HG02943 (cell line): ENCODE data around the gene HMGN4.
A peak's percentile ranks its signal among the peaks of the same experiment; 100 is the strongest.
"Not testable (repeated sequence)": the region's sequence is repeated elsewhere in the genome, so short reads cannot be mapped to it uniquely, and the experiment has no call there.

Source experiments
- ATAC-seq: cut with Tn5 transposase; IDR thresholded peaks from one replicate; pipeline ENCODE4 v1.9.1; 2021; ENCODE audit warnings: mild to moderate bottlenecking, low read depth, moderate library complexity; ENCODE audit not compliant: unreplicated experiment

Gene HMGN4

GRCh38 chr6:26537846-26538571 lies at the start of gene HMGN4:
HMGN4 (plus strand) TSS chr6:26538366; CDS start chr6:26545207, 6,841 bp downstream.
- ATAC-seq: peak; percentile 49

- no peak for ATAC-seq
Observed at GRCh38 chr6:26489996-26490964, 47.9 kb upstream of the HMGN4 start.

GRCh38 chr6:26491604-26492003 lies 46.6 kb upstream of the HMGN4 start:
- ATAC-seq: no peak

- no peak for ATAC-seq
Observed at GRCh38 chr6:26493258-26493657, 44.9 kb upstream of the HMGN4 start.

- no peak for ATAC-seq
Observed at GRCh38 chr6:26494117-26494516, 44.0 kb upstream of the HMGN4 start.

- no peak for ATAC-seq
Observed at GRCh38 chr6:26495281-26495680, 42.9 kb upstream of the HMGN4 start.

- ATAC-seq: no peak
Observed at GRCh38 chr6:26497610-26498009, 40.6 kb upstream of the HMGN4 start.

GRCh38 chr6:26500102-26500501 lies 38.1 kb upstream of the HMGN4 start, which contains the start of gene BTN1A1:
BTN1A1 (plus strand) TSS chr6:26500303; CDS start chr6:26501287, 984 bp downstream.
- no peak for ATAC-seq

GRCh38 chr6:26501482-26501986 lies 36.6 kb upstream of the HMGN4 start:
- no peak for ATAC-seq

GRCh38 chr6:26502165-26502564 lies 36.0 kb upstream of the HMGN4 start:
- ATAC-seq: no peak

- ATAC-seq: no peak
Observed at GRCh38 chr6:26502626-26503025, 35.5 kb upstream of the HMGN4 start.

GRCh38 chr6:26507658-26508057 lies 30.5 kb upstream of the HMGN4 start:
- no peak for ATAC-seq

- ATAC-seq: not testable (repeated sequence)
Observed at GRCh38 chr6:26511033-26511432, 27.1 kb upstream of the HMGN4 start.

- no peak for ATAC-seq
Observed at GRCh38 chr6:26514984-26515383, 23.2 kb upstream of the HMGN4 start.

- no peak for ATAC-seq
Observed at GRCh38 chr6:26516481-26517427, 21.4 kb upstream of the HMGN4 start.

GRCh38 chr6:26519359-26519758 lies 18.8 kb upstream of the HMGN4 start:
- ATAC-seq: no peak

GRCh38 chr6:26520237-26520849 lies 17.8 kb upstream of the HMGN4 start:
- ATAC-seq: peak; percentile 36

GRCh38 chr6:26520850-26521599 lies 17.1 kb upstream of the HMGN4 start:
- peak; percentile 70 for ATAC-seq
